GM18502 (cell line): ENCODE results near the gene NCAM1.
"Not testable (repeated sequence)": the region's sequence is repeated elsewhere in the genome, so short reads cannot be mapped to it uniquely, and the experiment has no call there.

Experiments used
- ATAC-seq: cut with Tn5 transposase; IDR thresholded peaks from one replicate; pipeline ENCODE4 v1.9.1; 2021; ENCODE audit warnings: mild to moderate bottlenecking; ENCODE audit not compliant: unreplicated experiment, poor library complexity

The NCAM1 gene

DNA sequence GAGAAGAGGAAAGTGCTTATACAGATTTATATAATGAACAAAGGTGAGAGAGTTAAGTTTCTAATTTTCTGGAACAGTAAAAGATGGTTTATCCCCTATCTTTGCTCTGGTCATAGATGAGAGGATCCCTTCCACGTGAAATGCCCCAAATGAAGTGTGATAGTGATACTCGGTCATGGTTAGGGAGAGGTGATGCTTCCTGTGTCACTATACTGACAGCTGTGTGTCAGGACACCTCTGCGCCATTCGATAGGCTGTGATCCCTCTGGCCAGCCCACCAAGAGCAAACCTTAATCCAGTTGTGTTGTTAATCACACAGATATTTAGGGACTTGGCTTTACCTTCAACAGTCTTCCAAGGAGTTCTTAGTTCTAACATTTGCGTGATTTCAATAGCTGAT lies 57.7 kb downstream of the NCAM1 start:
- ATAC-seq, result no peak

DNA sequence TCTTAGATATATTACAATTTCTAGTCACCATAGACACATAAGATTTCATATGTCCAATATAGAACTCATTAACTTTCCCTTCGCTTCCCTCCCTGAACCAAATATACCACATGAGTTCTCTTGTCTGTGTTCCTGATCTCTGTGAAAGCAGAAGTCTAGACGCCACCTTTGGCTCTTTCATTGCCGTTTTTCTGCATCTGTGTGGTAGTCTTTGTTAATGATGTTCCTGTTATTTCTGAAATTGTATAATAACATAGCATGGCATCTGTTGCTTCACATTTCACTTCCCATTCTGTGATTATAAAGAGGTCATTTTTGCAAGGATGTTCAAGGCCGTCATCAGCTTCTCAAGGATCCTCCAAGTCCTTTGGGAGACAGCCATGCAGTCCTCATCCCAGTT lies 58.5 kb downstream of the NCAM1 start:
- no peak for ATAC-seq

DNA sequence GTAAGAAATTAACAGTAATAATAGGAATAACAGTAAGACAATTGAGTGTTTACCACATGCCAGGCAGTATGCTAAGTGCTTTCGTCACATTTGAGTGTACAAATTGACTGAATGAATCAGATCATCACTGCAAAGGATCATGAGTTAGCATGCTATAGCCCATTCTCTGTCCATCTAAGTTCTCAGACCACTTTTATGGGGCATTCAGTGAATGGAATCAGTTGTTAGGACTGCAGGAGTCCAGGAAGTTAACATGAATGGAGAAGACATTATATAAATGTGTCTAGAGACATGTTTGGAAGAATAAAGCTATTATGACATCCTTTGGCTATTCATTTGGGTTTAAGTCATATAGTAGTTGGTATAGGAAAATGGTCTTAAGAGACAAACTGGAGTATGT lies 59.9 kb downstream of the NCAM1 start:
- ATAC-seq, result no peak

DNA sequence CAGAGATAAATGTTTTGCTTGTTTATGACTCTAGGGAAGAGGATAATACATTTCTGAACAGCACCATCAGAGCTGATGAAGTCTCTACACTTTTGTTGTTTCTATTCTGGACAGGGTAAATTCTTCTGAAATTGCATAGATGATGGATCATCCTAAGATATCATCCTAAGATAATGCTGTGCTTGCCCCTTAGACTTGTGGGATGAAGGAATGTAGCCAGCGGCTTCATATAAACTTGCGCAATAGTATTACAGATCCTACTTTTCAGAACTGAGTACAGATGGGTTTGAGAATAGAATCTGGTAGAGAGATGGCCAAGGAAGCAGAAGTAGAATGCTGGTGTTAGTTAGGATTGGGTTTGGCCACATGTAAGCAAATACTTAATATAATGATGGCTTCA lies 61.0 kb downstream of the NCAM1 start:
- ATAC-seq, result no peak

DNA sequence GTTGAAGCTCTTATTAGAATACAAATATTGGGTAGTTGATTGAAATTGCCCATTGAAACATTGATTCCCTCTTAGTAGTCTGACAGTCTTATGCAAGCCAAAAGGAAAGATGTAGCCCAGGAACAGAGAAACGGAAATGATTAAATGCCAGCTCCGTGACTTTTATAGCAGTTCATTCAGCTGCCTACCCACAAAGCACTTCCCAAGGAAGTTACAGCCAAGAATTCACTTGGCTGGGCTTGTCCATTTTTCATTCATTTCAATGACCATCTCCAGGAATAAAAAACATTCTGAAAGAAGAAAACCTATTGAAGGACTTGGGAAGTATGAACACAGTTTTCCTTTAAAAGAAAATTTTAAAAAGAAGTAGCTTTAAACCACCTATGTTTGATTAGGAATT lies 62.0 kb downstream of the NCAM1 start:
- ATAC-seq, result no peak

DNA sequence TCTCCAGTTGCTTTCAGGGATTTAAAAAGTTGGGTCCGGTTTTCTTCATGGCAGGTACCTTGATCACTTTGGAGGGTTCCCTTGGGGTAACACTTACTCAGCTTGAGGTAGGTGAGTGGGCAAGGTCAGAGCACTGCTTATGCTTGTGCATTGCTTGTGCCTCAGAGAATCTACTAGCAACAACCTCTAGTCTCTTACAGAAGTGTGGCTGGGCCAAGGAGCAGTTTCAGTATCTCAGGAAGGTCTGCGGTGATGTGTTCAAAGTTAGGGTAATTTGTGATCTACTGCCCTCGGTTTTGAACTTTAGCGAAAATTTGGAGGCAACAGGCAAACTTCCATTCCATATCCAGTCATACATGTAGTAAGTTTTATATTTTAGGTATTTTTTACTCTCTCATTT lies 62.8 kb downstream of the NCAM1 start:
- ATAC-seq, result no peak

DNA sequence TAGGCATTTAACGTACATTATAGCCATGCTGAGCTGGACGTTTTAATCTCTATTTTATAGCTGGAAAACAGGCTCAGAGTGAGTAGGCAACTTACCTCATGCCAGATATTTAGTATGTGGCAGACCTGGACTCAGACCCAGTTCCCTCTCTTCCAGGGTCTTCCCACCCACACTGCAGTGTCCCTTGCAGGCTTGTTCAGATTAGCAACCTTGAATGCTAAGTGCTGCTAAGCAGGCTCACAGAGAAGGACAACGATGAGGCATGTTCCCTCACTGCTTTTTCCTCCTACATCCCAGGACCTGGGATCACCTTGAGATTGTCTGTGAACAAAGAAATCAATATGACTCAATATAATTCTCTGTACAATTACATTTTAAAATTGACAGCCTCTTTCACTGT lies 65.6 kb downstream of the NCAM1 start:
- no peak for ATAC-seq

DNA sequence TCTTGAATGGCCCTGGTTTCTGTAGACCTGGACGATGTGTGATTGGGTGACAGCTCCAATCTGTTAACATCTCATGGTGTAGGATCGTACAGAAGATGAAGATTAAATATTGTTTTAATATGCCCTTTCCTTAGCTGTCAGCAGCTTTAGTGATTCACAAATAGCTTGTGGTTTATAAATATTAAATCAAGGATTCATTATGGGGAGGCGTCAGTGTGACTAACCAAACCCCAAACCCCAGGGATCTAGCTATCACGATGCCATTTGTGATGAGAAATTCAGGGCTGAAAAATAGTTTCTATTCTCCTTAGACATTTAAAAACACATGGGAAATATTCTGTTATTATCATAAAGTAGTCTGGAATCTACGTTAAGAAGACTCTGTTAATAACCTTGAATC lies 73.4 kb downstream of the NCAM1 start:
- ATAC-seq, result no peak

DNA sequence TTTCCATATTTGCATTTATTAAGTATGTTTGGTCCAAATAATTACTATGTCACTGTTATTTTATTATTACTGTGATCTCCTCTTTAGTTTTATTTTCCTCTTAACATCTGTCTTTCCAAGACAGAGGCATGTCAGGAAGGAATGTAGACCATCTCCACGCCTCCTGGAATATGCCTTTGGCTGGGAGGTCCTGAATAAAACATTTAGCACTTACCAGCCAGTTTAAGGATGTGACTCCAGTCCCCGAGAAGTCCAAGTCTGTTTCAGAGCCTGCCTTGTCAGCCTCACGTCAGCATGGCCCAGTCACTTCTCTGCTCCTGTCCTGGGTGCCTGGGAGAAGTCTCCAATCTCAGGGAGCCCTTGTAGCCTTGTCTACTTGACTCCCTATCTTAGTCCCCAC lies 74.5 kb downstream of the NCAM1 start:
- ATAC-seq, result no peak

DNA sequence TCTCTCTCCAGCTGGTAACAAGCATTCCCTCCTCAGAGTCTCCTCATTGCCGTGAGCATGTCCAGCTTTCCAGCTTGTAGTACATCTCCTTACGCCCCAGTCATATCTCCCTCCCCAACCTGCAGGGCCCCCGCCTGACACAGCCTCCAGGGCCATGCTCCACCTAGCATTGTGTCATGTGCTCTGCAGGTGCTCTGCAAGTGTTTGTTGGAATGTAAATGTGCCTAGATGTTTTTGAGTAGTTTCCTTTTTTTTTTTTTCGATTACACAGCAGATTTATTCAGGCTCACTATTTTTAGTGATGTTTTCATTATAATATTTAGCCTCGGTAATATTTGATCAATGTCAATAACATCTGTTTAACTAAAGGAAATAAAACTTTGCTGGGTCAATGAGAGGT lies 82.5 kb downstream of the NCAM1 start:
- ATAC-seq, result no peak

DNA sequence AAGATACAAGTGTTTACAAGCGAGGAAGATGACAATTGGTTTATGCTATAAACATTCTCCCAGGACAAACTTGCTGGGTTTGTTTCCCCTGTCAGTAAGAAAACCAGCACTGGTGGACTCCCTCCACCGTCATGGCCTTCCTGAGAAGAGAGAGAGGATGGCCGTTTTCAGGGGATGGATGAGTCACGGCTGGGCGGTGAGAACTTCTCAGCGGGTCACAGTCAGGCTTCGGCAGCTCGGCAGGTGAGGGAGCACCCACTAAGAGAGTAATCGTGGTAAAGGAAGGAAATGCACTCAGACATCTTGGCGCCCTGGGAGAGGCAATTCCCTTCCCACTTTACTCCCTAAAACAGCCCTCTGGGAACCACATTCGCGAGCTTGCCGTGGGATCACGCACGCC lies 83.9 kb downstream of the NCAM1 start:
- ATAC-seq, result no peak

DNA sequence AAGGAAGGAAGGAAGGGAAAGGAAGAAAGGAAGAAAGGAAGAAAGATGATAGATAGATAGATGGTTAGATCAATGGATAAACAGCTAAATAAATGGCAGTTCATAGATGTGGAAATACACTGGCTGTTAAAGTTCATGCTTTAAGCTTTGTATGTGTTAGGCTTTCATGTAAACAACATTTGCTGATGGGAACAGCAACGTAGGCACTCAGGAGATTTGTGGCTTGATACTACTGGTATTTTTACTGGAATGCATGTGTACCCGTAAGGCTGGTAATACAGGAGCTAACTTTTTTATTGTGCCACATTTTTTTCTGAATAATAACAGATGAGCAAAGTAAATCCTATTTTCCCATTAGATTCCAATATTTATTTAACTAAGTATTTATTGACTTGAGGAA lies 85.6 kb downstream of the NCAM1 start:
- ATAC-seq, result no peak

DNA sequence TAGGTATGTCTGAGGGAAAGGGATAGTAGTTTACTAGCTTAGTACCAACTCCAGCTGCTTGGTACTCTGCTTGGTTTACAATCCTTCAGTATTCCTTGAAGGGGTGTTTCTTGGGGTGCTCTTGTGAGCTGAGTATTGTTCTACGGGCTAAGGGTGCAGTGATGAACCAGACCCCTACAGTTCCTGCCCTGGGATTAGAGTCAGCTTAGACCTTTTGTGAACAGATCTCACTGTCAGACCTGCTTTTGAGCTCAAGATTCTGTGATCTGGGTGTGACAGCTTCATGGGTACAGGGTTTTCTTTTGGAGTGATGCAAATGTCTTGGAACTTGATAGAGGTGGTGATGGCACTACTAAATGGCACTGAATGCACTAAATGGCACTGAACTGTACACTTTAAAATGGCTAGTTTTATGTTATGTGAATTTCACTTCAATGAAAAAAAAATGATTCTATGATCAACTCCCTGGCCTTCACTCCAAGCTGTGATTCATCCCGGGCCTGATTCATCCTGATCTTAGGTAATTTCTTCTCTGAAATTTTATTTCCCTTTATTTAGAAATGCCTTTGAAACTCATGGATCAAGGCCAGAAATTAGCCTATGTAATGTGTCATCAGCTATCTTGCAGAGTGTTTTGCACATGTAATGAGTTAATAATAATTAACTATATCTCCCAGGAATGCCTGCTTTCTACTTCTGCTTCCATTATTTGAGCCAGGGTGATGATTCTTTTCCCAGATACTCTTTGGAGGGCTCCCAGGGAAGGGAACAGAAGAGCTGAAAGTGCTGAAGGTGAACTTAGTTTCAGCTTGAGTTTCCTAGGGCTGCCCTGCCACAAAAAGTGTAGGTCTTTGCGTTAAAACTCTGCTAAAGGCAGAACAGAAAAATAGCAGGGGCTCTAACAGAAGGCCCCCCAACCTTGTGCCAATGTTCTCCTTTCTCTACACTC lies 87.9 kb downstream of the NCAM1 start:
- ATAC-seq, result no peak

DNA sequence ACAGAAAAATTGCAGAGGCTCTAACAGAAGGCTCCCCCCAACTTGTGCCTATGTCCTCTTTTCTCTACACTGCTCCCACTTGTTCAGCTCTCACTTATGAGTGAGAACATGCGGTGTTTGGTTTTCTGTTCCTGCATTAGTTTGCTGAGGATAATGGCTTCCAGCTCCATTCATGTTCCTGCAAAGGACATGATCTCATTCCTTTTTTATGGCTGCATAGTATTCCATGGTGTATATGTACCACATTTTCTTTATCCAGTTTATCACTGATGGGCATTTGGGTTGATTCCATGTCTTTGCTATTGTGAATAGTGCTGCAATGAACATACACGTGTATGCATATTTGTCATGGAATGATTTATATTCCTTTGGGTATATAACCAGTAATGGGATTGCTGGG lies 91.8 kb downstream of the NCAM1 start:
- ATAC-seq, result not testable (repeated sequence)

DNA sequence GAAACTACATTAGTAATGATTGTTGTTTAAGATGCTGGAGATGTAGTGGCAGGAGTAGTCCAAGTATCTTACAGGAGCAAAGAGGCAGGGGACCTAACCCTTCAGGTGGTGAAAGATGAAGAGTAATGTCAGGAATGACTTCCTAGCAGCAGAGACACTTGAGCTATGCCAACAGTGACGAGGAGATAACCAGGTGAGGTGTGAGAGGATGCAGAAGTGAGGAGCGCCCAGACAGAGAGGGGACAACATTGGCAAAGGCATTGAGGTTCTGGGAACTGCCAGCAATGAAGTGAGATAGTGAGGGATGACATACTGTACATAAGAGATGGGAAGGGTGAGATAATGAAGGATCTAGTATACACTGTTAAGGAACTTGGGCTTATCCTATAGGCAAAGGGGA lies 95.8 kb downstream of the NCAM1 start:
- ATAC-seq, result no peak

DNA sequence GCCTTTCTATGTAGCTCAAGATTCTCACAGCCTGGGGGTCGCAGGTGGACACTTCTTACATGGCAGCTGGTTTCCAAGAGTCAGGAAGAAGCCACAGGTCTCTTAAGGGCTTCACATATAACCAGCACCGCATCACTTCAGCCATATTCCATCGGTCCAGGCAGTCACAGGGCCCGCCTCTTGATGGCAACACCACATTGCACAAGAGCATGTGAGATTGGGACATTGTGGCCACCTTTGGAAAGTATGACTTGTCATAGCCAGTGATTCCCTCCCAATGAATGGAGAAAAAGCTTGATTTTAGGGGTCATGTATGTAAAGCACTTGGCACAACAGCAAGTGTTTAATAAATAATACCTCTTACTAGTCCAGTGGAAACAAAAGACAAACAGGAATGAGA lies 98.3 kb downstream of the NCAM1 start:
- ATAC-seq, result no peak

DNA sequence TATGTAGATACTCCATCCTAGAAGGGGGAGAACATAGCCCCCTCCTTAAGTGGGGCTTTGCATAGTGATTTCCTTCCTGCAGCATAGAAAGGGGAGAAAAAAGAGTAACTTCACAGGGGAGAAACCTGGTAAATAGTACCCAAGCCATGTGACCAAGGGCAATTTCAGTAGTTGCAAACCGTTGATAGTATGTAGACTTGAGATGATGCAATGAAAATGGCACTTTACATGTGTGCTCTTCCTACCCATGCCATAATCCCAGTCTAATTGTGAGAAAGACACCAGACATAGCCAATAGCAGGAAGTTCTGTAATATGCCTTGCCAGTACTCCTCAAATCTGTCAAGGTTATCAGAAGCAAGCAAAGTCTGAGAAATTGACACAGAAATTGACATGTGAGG lies 104.1 kb downstream of the NCAM1 start:
- no peak for ATAC-seq

DNA sequence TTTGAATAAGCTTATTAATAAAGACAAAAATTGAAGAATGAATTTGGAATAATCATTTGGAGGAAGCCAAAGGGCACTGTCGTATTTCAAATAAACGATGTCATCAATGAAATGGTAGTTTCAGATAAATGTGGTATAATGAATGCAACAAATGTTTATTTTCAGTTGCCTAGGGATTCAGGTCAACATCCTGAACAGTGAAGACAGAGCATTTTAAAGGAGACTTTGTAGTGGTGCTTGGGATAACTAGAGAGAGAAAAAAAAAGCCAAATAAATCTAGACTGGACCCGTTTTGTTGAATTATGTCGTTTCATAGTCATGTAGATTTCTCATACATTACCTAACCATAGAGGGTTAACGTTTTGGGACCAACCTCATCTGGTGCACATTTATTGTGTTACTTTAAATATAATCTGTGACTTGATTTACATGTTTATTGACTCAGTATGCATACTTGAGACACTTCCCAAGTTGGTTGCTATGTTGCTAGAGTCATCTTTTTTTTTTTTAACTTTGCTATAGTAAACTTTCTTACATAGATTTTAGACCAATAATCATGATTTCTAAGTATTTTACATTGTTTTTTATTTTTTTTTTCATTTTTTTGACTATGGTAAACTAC lies 111.1 kb downstream of the NCAM1 start:
- no peak for ATAC-seq

DNA sequence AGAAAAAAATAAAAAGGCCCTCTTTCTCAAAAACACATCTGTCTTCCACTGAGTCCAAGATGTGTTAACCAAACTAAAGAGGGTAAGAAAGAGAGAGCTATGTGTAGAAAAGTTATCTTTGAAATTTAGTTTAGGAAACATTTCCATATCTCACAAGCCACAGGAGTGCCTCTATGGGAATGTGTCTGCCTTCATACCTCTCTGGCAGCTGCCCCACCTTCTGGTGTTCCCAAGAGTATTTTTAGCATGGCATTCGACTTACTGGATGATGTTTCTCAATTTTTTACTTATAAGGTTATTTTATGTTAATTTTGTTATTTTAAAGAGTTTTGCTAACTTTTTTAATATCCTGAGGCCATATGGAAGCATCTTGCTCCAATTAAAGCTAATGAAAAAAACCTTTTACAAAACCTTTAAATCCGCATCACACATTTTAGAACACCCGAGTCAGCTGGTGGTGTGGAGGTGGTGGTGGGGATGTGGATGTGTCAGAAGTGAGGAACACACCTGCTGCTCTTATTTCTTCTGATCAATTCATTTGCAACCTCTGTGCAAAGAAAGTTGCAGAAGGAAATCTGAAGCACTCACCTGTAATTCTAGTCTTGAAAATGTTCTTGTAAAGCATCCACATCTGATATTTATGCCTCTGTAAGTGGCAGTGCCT lies 112.2 kb downstream of the NCAM1 start:
- no peak for ATAC-seq

DNA sequence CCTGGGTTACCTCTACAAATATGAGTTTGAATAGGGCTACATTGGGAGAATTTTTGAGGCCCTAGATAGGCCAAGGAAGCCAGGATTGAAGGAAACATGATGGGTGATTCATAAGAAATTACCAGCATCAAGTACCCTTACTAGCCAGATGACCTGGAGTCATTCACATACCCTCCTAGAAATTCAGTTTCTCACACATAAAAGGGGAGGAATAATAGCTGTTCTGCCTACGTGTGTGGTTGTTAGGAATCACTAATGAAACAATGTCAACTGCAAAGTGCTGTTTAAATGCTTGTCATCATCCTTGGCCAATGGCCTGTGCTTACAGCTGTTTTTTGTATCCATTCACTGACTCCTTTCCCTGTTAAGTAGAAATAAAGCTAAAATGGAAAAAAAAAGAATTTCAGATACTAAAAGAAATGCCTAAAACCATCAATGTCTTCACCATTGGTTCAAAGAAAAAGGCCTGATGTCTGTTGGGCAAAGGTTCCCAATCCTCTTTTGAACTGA lies 114.4 kb downstream of the NCAM1 start:
- no peak for ATAC-seq

DNA sequence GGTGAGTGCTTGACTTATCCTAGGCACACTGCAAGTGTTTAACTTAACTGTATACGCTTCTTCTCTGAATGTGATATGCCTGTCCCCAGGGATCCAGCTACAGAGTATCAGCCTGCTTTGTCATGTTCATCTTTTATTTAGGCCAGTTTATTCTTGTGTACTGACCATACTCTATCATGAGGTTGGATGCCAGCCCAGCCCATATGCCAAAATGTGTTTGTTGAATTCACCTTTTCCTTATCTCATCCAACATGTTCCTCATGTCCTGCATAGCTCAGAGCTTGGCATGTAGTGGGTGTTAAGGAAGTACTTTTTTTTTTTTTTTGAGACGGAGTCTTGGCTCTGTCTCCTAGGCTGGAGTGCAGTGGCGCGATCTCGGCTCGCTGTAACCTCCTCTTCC lies 116.2 kb downstream of the NCAM1 start:
- no peak for ATAC-seq
